HepG2 (cell line): ENCODE measurements around the gene ZNF605. TPM values are rescaled to one million over a fixed set of nuclear protein-coding genes. Genes with fewer than 3 reads are reported as not detected.

Experiments used
- ARID5B ChIP-seq: IDR thresholded peaks from 2 replicates; pipeline ENCODE4 v1.4.0; 2020; ENCODE audit warnings: mild to moderate bottlenecking, missing genetic modification reagents
- CCAR2 ChIP-seq: fragments of 200-400 bp; formaldehyde crosslinking; optimal IDR thresholded peaks from 2 replicates; pipeline ENCODE3; 2018; ENCODE audit warnings: low read depth, mild to moderate bottlenecking, low read length, moderate library complexity
- HNF1B ChIP-seq: sonication (generic); formaldehyde crosslinking; IDR thresholded peaks from 2 replicates; pipeline ENCODE4 v1.5.1; 2020; ENCODE audit warnings: mild to moderate bottlenecking, moderate library complexity, missing genetic modification reagents
- HNRNPH1 ChIP-seq: fragments of 200-400 bp; formaldehyde crosslinking; optimal IDR thresholded peaks from 2 replicates; pipeline ENCODE3; 2017; ENCODE audit warnings: mild to moderate bottlenecking, low read depth, low read length
- KDM3A ChIP-seq: IDR thresholded peaks from 2 replicates; pipeline ENCODE4 v1.6.1; 2018; ENCODE audit warnings: low read depth, missing compliant biosample characterization
- KLF12 ChIP-seq: sonication (generic); formaldehyde crosslinking; IDR thresholded peaks from 2 replicates; pipeline ENCODE4 v1.4.0; 2020; ENCODE audit warnings: missing genetic modification reagents, borderline replicate concordance
- NFKB2 ChIP-seq: sonication (generic); formaldehyde crosslinking; IDR thresholded peaks from 2 replicates; pipeline ENCODE4 v1.4.0; 2020; ENCODE audit warnings: missing genetic modification reagents, borderline replicate concordance
- SKIL ChIP-seq: sonication (generic); formaldehyde crosslinking; IDR thresholded peaks from 2 replicates; pipeline ENCODE4 v1.8.0; 2022; ENCODE audit warnings: missing genetic modification reagents, mild to moderate bottlenecking, moderate library complexity, borderline replicate concordance
- SMYD3 ChIP-seq: sonication (generic); formaldehyde crosslinking; IDR thresholded peaks from 2 replicates; pipeline ENCODE4 v1.8.1; 2023; ENCODE audit warnings: mild to moderate bottlenecking, missing genetic modification reagents
- SP5 ChIP-seq: IDR thresholded peaks from 2 replicates; pipeline ENCODE4 v1.6.1; 2016; ENCODE audit warnings: low read depth, borderline replicate concordance
- ZBTB40 ChIP-seq, 2 experiments: fragments of 450-650 bp in 1 of 2; sonication (generic) in 1 of 2; formaldehyde crosslinking in 1 of 2; IDR thresholded peaks; 2 replicates each; pipeline versions ENCODE4 v1.6.1 to v1.8.0; 2016 to 2022; ENCODE audit warnings: antibody characterized with exemption in 1 of 2, mild to moderate bottlenecking in 1 of 2, missing genetic modification reagents in 1 of 2
- ZNF557 ChIP-seq: sonication (generic); formaldehyde crosslinking; IDR thresholded peaks from 2 replicates; pipeline ENCODE4 v1.4.0; 2020; ENCODE audit warnings: missing genetic modification reagents
- ZNF781 ChIP-seq: sonication (generic); formaldehyde crosslinking; IDR thresholded peaks from 2 replicates; pipeline ENCODE4 v1.5.1; 2020; ENCODE audit warnings: borderline replicate concordance, mild to moderate bottlenecking, missing genetic modification reagents; ENCODE audit errors: not compliant biosample characterization
- polyA plus RNA-seq, 8 experiments: library from polyadenylated mRNA; depleted of rRNA in 3 of 8; stranded (reverse) in 7 of 8; unstranded in 1 of 8; fragments of >200 nt; fragmentation: Illumina TruSeq in 4 of 8; extraction: Trizol in 4 of 8; gene quantifications; 2 replicates each; pipeline versions ENCODE4 v1.2.1 to v1.2.3, GENCODE V29; 2011 to 2016; ENCODE audit warnings: low read depth in 4 of 8, missing spikeins in 1 of 8, mixed read lengths in 1 of 8; ENCODE audit not compliant: insufficient read depth in 1 of 8
- total RNA-seq, 5 experiments: library from RNA; depleted of rRNA; stranded (reverse); fragments of >200 nt; fragmentation: Illumina TruSeq; extraction: Trizol; gene quantifications; 2 replicates each; pipeline ENCODE4 v1.2.3, GENCODE V29; 2016; ENCODE audit warnings: low read depth in 1 of 5

Gene ZNF605
- total and polyA plus RNA-seq, 2 of the 13 experiments (the other 11 are each of a cell fraction or from before 2014, with no cell fraction given) = 6.7 to 6.8 TPM

- no peak for TF ChIP-seq ZBTB40 (IDR thresholded peaks at IDR 0.05)
- TF ChIP-seq ZBTB40 (CRISPR knock-in tag; IDR thresholded peaks at IDR 0.05) = no peak
- no peak for TF ChIP-seq SKIL
- no peak for TF ChIP-seq SMYD3 (CRISPR knock-in tag)
- no peak for TF ChIP-seq ZNF781 (CRISPR knock-in tag)
- no peak for TF ChIP-seq ARID5B (CRISPR knock-in tag)
- no peak for TF ChIP-seq ZNF557
- TF ChIP-seq CCAR2 = no peak
- no peak for TF ChIP-seq HNRNPH1
- TF ChIP-seq KDM3A (CRISPR knock-in tag) = no peak
- no peak for TF ChIP-seq HNF1B (CRISPR knock-in tag)
- TF ChIP-seq SP5 (CRISPR knock-in tag) = no peak
- TF ChIP-seq KLF12 (CRISPR knock-in tag) = no peak
- no peak for TF ChIP-seq NFKB2 (CRISPR knock-in tag)
Observed at GRCh38 chr12:132899033-132899432, 57.1 kb downstream of the ZNF605 start (continued).
